ENCODE measurements around the gene JDP2.

DNA sequence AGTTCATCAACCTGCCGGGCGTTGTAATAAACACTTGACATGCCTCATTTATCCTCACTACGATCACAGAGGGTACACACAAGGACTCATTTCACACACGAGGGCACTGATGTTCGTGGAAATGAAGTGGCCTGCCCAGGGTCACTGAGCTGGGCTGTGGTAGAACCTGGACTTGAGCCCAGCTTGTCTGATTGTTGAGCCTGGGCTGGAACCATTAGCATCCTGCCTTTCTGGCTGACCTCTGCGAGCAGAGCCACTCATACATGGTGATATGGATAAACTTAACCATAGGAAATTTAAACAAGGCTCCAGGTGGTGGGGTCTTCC is 16.6 kb upstream of the JDP2 start:
- TF ChIP-seq CTCF (IDR thresholded peaks at IDR 0.05; ENCODE audit: low read length) (no peak), EZH2 (IDR thresholded peaks at IDR 0.05; ENCODE audit: borderline replicate concordance, low read length) (no peak)

Measured in OCI-LY1 (cell line).